Peyer's patch (tissue), 4 donors: ENCODE results near the gene PGK2.

Source experiments
- POLR2A ChIP-seq, 2 donors: fragments of 450-650 bp; IDR thresholded peaks; one replicate each; pipeline ENCODE4 v1.5.1; 2017; ENCODE audit warnings: antibody characterized with exemption in 2 of 2, mild to moderate bottlenecking in 2 of 2, moderate library complexity in 2 of 2
- TF ChIP-seq, protein P1 (sequence below), 6 experiments: fragments of 450-650 bp in 4 of 6; fragments of 200-600 bp in 2 of 6; sonication (generic) in 1 of 6; IDR thresholded peaks; one replicate each; pipeline ENCODE4 v1.5.1; 2017 to 2019; ENCODE audit warnings: antibody characterized with exemption in 6 of 6, mild to moderate bottlenecking in 3 of 6, moderate library complexity in 1 of 6

DNA sequence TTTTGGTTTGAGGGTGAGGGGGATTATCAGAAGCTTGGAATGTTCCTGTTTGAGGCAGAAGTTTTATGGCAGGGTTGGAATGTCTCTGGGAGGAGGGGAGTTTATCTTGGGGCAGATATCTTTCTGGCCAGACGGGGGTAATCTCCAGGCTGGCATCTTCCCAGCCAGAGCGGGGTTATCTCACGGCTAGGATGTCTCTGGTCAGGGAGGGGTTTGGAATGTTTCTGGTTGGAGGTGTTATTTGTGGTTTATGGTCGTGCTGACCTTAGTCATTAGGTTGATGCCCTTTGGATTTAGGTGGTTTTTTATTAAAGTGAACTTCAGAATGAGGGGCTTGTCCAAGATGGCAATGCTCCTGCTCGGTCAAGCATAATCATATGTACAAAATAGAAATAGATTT is 14.8 kb downstream of the PGK2 start:
- no peak for TF ChIP-seq POLR2A (IDR thresholded peaks at IDR 0.05)
- TF ChIP-seq, protein P1, sequence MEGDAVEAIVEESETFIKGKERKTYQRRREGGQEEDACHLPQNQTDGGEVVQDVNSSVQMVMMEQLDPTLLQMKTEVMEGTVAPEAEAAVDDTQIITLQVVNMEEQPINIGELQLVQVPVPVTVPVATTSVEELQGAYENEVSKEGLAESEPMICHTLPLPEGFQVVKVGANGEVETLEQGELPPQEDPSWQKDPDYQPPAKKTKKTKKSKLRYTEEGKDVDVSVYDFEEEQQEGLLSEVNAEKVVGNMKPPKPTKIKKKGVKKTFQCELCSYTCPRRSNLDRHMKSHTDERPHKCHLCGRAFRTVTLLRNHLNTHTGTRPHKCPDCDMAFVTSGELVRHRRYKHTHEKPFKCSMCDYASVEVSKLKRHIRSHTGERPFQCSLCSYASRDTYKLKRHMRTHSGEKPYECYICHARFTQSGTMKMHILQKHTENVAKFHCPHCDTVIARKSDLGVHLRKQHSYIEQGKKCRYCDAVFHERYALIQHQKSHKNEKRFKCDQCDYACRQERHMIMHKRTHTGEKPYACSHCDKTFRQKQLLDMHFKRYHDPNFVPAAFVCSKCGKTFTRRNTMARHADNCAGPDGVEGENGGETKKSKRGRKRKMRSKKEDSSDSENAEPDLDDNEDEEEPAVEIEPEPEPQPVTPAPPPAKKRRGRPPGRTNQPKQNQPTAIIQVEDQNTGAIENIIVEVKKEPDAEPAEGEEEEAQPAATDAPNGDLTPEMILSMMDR (IDR thresholded peaks at IDR 0.05) = no peak
